Stimulated activated CD4-positive, alpha-beta T cell treated with anti-CD3 and anti-CD28 coated beads, Interleukin-2, amount 100 ng/mL, for 48 hours (primary cell): ENCODE data around the gene C1QL1.

Experiments used
- DNase-seq, 2 donors: peaks; one replicate each; pipeline ENCODE4 v3.0.0-alpha.2; 2020

Gene C1QL1

GRCh38 chr17:44911133-44912001 lies 56.7 kb downstream of the C1QL1 start:
- peak; percentile 40 to 44 for DNase-seq

- no peak for DNase-seq
Measured at GRCh38 chr17:44910231-44911106, 57.6 kb downstream of the C1QL1 start.
